GM03348 (cell line): Measurements from ENCODE around the gene UQCRC1.
A peak's percentile ranks its signal among the peaks of the same experiment; 100 is the strongest.

Experiments
- DNase-seq: peaks from one replicate; pipeline ENCODE4 v3.0.0; 2012; ENCODE audit warnings: low spot score

Gene UQCRC1

GRCh38 chr3:48572517-48572916 lies 36.9 kb downstream of the UQCRC1 start:
- DNase-seq: no peak

GRCh38 chr3:48571938-48572337 lies 37.5 kb downstream of the UQCRC1 start:
- DNase-seq: no peak

- DNase-seq: no peak
Observed at GRCh38 chr3:48569808-48570450, 39.5 kb downstream of the UQCRC1 start.

GRCh38 chr3:48569400-48569799 lies 40.0 kb downstream of the UQCRC1 start:
- no peak for DNase-seq

GRCh38 chr3:48568476-48568875 lies 41.0 kb downstream of the UQCRC1 start:
- no peak for DNase-seq

GRCh38 chr3:48567500-48567899 lies 41.9 kb downstream of the UQCRC1 start:
- DNase-seq: no peak

- no peak for DNase-seq
Observed at GRCh38 chr3:48567090-48567489, 42.4 kb downstream of the UQCRC1 start.

- no peak for DNase-seq
Observed at GRCh38 chr3:48566401-48566760, 43.1 kb downstream of the UQCRC1 start.

GRCh38 chr3:48565591-48566400 lies 43.6 kb downstream of the UQCRC1 start:
- DNase-seq: peak; percentile 91

GRCh38 chr3:48565186-48565585 lies 44.3 kb downstream of the UQCRC1 start:
- DNase-seq: no peak

- no peak for DNase-seq
Observed at GRCh38 chr3:48564667-48565066, 44.8 kb downstream of the UQCRC1 start.

- peak; percentile 82 for DNase-seq
Observed at GRCh38 chr3:48564022-48564421, 45.4 kb downstream of the UQCRC1 start.

- DNase-seq: no peak
Observed at GRCh38 chr3:48563382-48563918, 46.0 kb downstream of the UQCRC1 start, which contains the start of gene UCN2. Gene UCN2 (minus strand): TSS chr3:48563781. CDS start chr3:48563124, 657 bp downstream.

- no peak for DNase-seq
Observed at GRCh38 chr3:48562367-48563095, 46.9 kb downstream of the UQCRC1 start.

- peak; percentile 28 for DNase-seq
Observed at GRCh38 chr3:48561045-48561736, 48.3 kb downstream of the UQCRC1 start.

GRCh38 chr3:48560648-48561018 lies 48.8 kb downstream of the UQCRC1 start:
- DNase-seq: no peak

GRCh38 chr3:48558493-48559134 lies 50.8 kb downstream of the UQCRC1 start:
- DNase-seq: no peak

- peak; percentile 100 for DNase-seq
Observed at GRCh38 chr3:48556796-48557626, 52.4 kb downstream of the UQCRC1 start, which contains the start of gene PFKFB4. Gene PFKFB4 (minus strand): TSS chr3:48556803. CDS start chr3:48556777, 26 bp downstream.

- no peak for DNase-seq
Observed at GRCh38 chr3:48555949-48556795, 53.3 kb downstream of the UQCRC1 start.
